Adrenal gland (tissue), 12 donors: Measurements from ENCODE around the gene FXYD7. TPM values are rescaled to one million over a fixed set of nuclear protein-coding genes. Genes with fewer than 3 reads are reported as not detected.
A peak's percentile ranks its signal among the peaks of the same experiment; 100 is the strongest.

Experiments
- DNase-seq, 7 donors: peaks; one replicate each; pipeline ENCODE4 v3.0.0-alpha.2; 2019 to 2020
- H3K27ac ChIP-seq, 5 donors: fragments of 200-600 bp; sonication (generic) in 4 of 5; 1 replicate in 3 of 5; 2 replicates in 2 of 5; pipeline versions ENCODE4 v1.5.1 to v1.8.0; 2016 to 2020; ENCODE audit warnings: mild to moderate bottlenecking in 1 of 5
- H3K27me3 ChIP-seq: fragments of 200-600 bp; 2 replicates; pipeline ENCODE4 v1.8.0; 2021
- H3K36me3 ChIP-seq, 2 donors: fragments of 200-600 bp; replicated peaks in 1 of 2; 1 replicate in 1 of 2; 2 replicates in 1 of 2; pipeline versions ENCODE4 v1.5.1 to v1.8.0; 2018 to 2022
- H3K4me1 ChIP-seq, 2 donors: fragments of 200-600 bp; replicated peaks in 1 of 2; 1 replicate in 1 of 2; 2 replicates in 1 of 2; pipeline versions ENCODE4 v1.5.1 to v1.8.0; 2018 to 2021
- H3K4me3 ChIP-seq, 4 donors: fragments of 200-600 bp; sonication (generic) in 3 of 4; one replicate each; pipeline ENCODE4 v1.5.1; 2016 to 2018
- H3K9me3 ChIP-seq, 3 donors: fragments of 200-600 bp; sonication (generic) in 1 of 3; replicated peaks in 1 of 3; 1 replicate in 2 of 3; 2 replicates in 1 of 3; pipeline versions ENCODE4 v1.5.1 to v1.8.0; 2016 to 2021
- POLR2A ChIP-seq, 2 donors: fragments of 450-650 bp; IDR thresholded peaks; one replicate each; pipeline ENCODE4 v1.6.1; 2017; ENCODE audit warnings: antibody characterized with exemption in 2 of 2, mild to moderate bottlenecking in 2 of 2, moderate library complexity in 1 of 2
- WGBS, 4 donors: extraction: QIAGEN DNeasy Blood & Tissue Kit in 2 of 4; methylation state at CpG; one replicate each; pipeline versions ENCODE4 v1.1.5 to v1.1.7; 2013 to 2017; 5-methylcytosine and 5-hydroxymethylcytosine counted together
- intact Hi-C, 2 donors: fragments of 100-400 bp; cut with DNase I; formaldehyde crosslinking; loops; one replicate each; pipeline versions ENCODE4 v1.14.1 to v1.15.0; 2022 to 2023
- polyA plus RNA-seq, 3 donors: library from polyadenylated mRNA; stranded (reverse); fragments of 200-250 nt in 2 of 3; fragments of 350-450 nt in 1 of 3; fragmentation: Illumina TruSeq in 1 of 3; extraction: RNeasy Lipid Tissue Mini Kit (QIAGEN cat#74804) in 1 of 3; gene quantifications; one replicate each; pipeline ENCODE4 v1.2.3, GENCODE V29; 2013 to 2014
- total RNA-seq, 9 donors: library from RNA; depleted of rRNA in 4 of 9; stranded (reverse); fragments of >200 nt in 4 of 9; fragments of 120-200 nt in 1 of 9; fragmentation: NEBNext Ultra II Directional in 1 of 9; extraction: Animal tissue kit (Norgen Biotek cat#: 25700) in 1 of 9; gene quantifications; one replicate each; pipeline versions ENCODE4 v1.1.0 to v1.2.4, GENCODE V29; 2013 to 2023
- TF ChIP-seq, protein P1 (sequence below), 6 experiments: fragments of 450-650 bp in 4 of 6; fragments of 200-600 bp in 2 of 6; sonication (generic) in 1 of 6; IDR thresholded peaks; 1 replicate in 5 of 6; 2 replicates in 1 of 6; pipeline versions ENCODE4 v1.5.1 to v1.8.0; 2016 to 2021; ENCODE audit warnings: antibody characterized with exemption in 6 of 6, mild to moderate bottlenecking in 2 of 6, moderate library complexity in 1 of 6
- donor health status: healthy with polysubstance abuse.
- donor health status: Bipolar disorder and iron deficiency.
- donor health status: DM: yes; HTN: yes; CAD: no.
- donor health status: DM: no; HTN: no; CAD: no.
- donor health status: DM: no; HTN: no; CAD: no.
- donor health status: DM: yes; HTN: yes; CAD: no.

Gene FXYD7
- total and polyA plus RNA-seq, 12 donors: 0.39 to 0.67 (median 0.64) TPM; not detected in 9

DNA sequence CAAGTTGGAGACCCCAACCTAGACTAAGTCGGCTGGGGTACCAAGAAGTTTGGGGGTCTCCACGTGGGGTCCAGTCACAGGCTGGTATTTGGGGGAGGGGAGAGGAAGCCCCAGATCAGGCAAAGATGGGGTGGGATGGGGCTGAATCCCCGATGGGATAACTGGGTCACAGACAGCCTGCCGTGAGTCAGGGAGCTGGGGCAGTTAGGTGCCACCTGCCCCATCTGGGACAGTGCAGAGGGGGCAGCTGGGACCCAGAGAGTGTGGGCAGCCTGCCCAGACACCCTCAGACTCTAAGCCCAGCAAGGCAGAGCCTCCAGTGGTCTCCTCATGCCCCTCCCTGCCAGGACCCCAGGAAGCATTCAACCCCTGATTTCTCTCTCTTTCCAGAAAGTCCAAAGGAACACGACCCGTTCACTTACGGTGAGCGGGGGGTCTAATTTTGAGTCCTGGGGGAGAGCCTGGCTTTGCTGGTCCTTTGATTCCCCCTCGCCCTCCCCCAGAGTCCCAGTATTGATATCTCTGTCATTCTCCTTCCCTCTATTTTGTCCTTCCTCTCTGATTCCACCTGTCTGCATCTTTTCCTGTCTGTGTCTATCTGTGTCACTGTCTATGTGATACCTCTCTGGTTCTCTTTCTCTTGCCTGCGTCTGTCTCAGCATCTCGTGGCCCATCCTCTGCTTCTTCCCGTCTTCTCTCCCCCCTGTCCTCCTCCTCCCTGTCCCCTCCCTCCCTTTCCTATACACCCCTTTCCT lies 2.7 kb upstream of the FXYD7 start:
- H3K4me1 ChIP-seq: peaks cover 0 to 15% of the 10 kb centered on the region in 2 donors
- no peaks in the 10 kb centered on the region for H3K9me3 ChIP-seq
- H3K36me3 ChIP-seq: no peaks in the 10 kb centered on the region
- intact Hi-C loops: loop anchor here in 1 of 2 donors (5.0 kb wide), 1 partner anchor 127 kb away; the partner anchor contains the start of gene USF2
- peaks cover 4% of the 10 kb centered on the region for H3K27me3 ChIP-seq
- peak overlapping the region in 1 of 4 donors; percentile 10 for H3K4me3 ChIP-seq
- TF ChIP-seq, protein P1, sequence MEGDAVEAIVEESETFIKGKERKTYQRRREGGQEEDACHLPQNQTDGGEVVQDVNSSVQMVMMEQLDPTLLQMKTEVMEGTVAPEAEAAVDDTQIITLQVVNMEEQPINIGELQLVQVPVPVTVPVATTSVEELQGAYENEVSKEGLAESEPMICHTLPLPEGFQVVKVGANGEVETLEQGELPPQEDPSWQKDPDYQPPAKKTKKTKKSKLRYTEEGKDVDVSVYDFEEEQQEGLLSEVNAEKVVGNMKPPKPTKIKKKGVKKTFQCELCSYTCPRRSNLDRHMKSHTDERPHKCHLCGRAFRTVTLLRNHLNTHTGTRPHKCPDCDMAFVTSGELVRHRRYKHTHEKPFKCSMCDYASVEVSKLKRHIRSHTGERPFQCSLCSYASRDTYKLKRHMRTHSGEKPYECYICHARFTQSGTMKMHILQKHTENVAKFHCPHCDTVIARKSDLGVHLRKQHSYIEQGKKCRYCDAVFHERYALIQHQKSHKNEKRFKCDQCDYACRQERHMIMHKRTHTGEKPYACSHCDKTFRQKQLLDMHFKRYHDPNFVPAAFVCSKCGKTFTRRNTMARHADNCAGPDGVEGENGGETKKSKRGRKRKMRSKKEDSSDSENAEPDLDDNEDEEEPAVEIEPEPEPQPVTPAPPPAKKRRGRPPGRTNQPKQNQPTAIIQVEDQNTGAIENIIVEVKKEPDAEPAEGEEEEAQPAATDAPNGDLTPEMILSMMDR (IDR thresholded peaks at IDR 0.05): no peak
- no peak for TF ChIP-seq POLR2A (IDR thresholded peaks at IDR 0.05)
- WGBS, 4 donors: 47 to 58% (median 51%) methylated on average over 12 of the region's 12 CpGs
- H3K27ac ChIP-seq: peak overlapping the region in 2 of 5 donors; percentile 70 to 87
- no peak for DNase-seq

GRCh38 chr19:35140962-35141836 lies 1.9 kb upstream of the FXYD7 start:
- Histone ChIP-seq H3K36me3 (no peaks in the 10 kb centered on the region), H3K9me3 (no peaks in the 10 kb centered on the region), H3K4me3 (no peak overlapping the region), H3K27ac (peak overlapping the region in 1 of 5 donors; percentile 87), H3K4me1 (peaks cover 0 to 15% of the 10 kb centered on the region in 2 donors), H3K27me3 (peaks cover 4% of the 10 kb centered on the region)
- intact Hi-C loops: loop anchor here in 1 of 2 donors (5.0 kb wide), 1 partner anchor 126 kb away; the partner anchor contains the start of gene USF2
- TF ChIP-seq, protein P1 (IDR thresholded peaks at IDR 0.05): peak in 5 of 6 experiments; percentile 16 to 42 (median 36)
- no peak for TF ChIP-seq POLR2A (IDR thresholded peaks at IDR 0.05)
- WGBS, 4 donors: 2 to 6% (median 4%) methylated on average over 11 to 48 of the region's 48 CpGs
- DNase-seq: peak; percentile 91 to 96 (median 94)

DNA sequence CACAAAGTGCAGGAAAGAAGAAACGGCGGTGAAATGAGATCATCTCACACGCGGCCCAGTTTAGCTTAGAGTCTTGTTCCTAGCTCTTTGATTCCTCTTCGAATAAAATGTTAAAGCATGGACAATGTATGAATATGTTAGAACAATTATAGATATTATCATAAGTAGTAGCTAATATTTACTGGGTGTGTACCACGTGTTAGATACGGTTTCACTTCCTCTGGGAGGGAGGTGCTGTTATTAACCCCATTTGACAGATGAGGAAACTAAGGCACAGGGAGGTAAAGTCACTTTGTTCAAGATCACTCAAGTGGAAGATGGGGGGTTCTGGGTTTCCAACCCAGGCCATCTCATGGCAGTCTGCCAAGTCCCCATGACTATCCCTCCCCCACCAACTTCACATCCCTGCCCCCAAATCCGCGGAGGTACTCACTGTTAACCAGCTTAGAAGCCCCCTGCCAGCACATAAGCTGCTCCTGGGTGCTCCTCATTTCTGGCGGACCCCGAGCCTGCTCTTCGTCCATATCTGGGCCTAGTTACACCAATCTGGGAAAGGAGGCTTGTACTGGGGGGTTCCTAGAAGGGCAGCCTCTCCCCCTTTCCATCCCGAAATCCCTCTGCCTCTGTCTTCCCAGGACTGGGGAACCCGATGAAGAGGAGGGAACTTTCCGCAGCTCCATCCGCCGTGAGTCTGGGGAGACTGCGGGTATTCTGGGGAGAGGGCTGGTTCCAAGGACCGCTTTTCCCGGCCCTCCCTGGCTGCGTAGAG lies 1.0 kb upstream of the FXYD7 start:
- no peak overlapping the region for H3K27ac ChIP-seq
- H3K4me1 ChIP-seq: peaks cover 0 to 15% of the 10 kb centered on the region in 2 donors
- WGBS, 4 donors: 26 to 36% (median 29%) methylated on average over 14 to 21 of the region's 21 CpGs

More for the DNA sequence above, 1.0 kb upstream of the FXYD7 start:
- Histone ChIP-seq H3K27me3 (peaks cover 4% of the 10 kb centered on the region), H3K36me3 (no peaks in the 10 kb centered on the region), H3K4me3 (no peak overlapping the region), H3K9me3 (no peaks in the 10 kb centered on the region)
- TF ChIP-seq POLR2A (IDR thresholded peaks at IDR 0.05): no peak
- TF ChIP-seq, protein P1 (IDR thresholded peaks at IDR 0.05): no peak
- intact Hi-C loops: loop anchor here in 1 of 2 donors (5.0 kb wide), 1 partner anchor 125 kb away; the partner anchor contains the start of gene USF2
- peak in 2 of 7 donors; percentile 40 to 53 for DNase-seq
